Stimulated activated CD4-positive, alpha-beta T cell treated with anti-CD3 and anti-CD28 coated beads, Interleukin-12 subunit alpha, Interleukin-12 subunit beta, amount 100 ng/mL, for 48 hours (primary cell): ENCODE results near the gene SELP.

Source experiments
- DNase-seq, 3 donors: peaks; one replicate each; pipeline ENCODE4 v3.0.0-alpha.2; 2020; ENCODE audit warnings: low read depth in 2 of 3, low spot score in 1 of 3

Gene SELP

GRCh38 chr1:169623132-169623926, 6.6 kb downstream of the SELP start:
- DNase-seq = no peak

GRCh38 chr1:169620565-169620964, 9.4 kb downstream of the SELP start:
- no peak for DNase-seq

GRCh38 chr1:169618367-169618766, 11.6 kb downstream of the SELP start:
- DNase-seq = no peak

DNA sequence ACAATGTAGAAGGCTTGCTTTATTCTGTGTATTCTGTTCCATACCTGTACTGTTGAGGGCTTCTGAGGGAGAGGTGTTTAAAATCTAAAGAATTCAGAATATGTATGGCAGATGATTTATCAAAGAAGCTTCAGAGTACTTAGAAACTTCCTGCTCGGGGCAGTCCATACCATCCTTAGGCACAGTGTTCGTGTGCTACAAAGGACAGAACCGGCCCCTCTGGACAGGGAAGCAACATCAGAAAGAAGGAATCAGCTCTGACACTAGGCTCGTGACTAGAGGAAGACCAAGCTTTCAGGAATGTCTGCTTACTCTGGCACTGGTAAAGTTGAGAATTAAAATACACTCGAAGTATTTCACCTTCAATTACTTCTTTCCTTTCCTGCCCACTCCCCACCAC, 14.1 kb downstream of the SELP start:
- no peak for DNase-seq

DNA sequence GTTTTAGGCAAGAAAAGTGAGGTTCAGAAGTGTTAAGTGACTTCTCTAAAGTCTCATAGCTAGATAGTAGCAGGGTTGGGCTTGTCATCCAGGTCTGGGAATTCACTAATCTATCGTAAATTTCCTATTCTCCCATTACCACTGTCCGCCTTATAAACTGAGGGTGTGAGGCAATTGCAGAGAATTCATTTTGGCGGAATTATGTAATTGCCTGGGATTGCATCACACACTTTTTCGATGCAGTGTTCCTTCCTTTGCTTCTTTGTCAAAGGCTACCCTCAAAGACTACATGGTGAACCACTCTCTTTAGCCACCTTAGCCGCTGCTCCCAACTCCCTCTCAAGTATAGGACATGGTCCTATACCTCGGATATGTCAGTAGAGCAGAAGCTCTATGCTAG, 19.1 kb downstream of the SELP start:
- no peak for DNase-seq

DNA sequence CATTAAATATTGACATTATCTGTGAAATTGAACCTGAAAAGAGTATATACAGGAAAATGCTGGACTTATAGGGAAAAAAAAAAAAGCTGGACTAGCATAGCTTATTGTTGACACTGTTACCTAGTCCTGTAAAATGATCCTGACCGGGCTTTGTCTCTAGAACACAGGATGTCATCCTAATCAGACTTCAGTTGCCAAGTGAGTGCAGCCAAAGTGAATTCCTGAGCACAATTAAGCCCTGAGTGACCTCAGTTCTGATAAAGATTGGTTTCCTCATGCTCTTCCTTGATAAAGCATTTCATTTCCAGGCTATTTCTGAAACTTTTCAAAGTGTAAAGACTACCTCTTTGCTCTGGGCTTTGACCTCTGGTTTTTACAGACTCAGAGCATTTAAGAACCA, 19.8 kb downstream of the SELP start:
- DNase-seq = no peak

- no peak for DNase-seq
Measured at GRCh38 chr1:169608226-169608625, 21.7 kb downstream of the SELP start.

DNA sequence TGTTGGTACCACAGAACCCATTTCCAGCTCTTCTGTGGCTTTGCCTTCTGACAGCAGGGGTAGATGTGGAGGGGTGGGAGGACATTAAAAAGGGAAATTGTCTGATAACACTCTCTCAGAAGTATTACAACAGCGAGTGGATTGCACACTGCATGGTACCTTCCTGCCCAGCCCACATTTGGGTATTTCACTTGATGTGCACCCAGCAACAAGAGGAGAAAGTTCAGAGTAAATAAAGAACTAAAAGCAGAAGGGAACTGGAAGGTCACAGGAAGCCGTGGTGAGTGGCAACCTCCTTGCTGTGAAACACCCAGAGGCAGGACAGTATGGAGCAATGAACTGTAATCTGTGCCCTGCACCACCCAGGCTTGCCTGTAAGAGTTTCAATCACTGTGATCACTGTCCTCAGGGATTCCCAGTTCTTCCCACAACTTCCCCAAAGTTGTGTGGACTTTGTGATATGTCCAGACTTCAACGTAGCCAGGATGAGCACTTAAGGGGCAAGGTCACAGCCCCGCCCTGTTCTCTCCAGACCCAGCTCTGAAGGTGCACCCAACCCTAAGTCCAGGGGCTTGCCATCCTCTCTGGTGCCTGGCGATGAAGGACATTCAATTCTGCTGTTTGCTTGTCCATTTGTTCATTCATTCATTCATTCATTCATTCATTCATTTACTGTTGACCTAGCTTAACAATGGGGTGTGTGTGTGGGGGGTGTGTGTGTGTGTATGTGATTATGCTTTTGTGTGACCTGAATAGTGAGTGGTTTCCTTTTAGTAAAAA, 25.0 kb downstream of the SELP start:
- peak in 1 of 3 donors; percentile 30 for DNase-seq

- DNase-seq = no peak
Measured at GRCh38 chr1:169601096-169601881, 28.6 kb downstream of the SELP start.

GRCh38 chr1:169595764-169596711, 33.9 kb downstream of the SELP start:
- no peak for DNase-seq

- peak in 2 of 3 donors; percentile 15 to 56 for DNase-seq
Measured at GRCh38 chr1:169594391-169594790, 35.5 kb downstream of the SELP start.

DNA sequence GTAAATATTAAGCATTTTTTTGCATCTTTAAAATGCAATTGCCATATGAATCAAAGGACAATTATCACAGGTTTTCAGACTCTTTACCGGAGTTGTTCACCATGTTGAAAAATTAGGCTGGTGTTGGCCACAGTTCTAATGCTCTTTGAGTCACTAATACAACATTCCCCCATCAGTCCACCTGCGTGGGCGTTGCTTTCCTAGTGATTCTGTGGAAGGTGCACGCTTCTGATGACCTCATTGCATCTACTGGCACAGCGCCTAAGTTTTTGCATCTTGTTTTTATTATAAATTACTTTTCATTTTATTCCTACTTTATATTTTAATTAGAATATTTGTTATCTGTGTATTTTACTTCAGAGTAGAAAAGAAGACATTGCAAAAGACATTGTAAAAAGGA, 39.0 kb downstream of the SELP start:
- DNase-seq = no peak

DNA sequence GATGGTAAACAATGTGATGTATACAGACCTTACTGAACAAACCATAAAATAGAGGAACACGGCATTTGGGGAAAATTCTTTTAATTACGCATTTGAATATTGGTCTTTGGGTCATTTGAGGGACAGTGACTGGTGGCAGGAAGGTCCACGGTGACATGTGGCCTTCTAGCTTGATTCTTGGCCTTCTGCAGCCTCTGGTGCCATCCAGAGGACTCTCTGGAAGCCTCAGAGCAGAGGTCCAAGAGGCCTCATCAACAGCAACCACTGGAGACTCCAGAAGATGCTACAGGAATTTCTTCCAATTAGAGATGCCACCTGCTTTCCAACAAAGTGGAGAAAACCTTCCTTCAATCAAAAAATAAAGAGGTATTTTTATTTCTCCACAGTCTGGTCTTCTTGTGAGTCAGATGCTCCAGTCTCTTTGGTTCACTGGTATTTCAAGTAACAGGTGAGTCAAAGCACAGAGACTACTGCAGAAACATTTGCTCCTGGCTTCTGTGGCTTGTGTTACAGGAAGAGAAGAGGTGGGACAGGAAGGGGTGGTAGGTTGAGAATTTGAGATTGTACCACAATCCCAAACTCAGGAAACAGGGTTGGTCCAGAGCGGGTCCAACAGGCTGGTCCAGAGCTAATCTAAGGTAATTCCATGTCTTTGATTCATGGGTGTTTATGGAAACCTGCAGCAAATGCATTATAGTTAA, 41.0 kb downstream of the SELP start:
- DNase-seq = peak in 2 of 3 donors; percentile 18 to 53

DNA sequence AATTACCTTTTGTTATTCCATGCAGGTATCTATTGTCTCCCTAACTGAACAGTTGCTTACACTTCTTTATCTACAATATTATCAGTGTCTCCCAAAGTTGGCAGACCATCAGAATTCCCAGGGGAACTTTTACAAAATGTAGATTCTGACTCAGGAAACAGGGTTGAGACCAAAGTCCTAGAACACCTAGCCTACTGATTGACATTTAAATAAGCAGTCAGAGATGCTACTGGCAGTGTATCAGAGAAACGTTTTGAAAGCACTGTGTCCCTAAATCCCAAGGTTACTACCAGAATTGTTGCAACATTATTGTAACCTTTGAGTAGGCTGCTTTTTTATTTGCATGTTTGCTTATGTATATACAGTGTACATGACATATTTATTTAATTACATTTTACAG, 41.8 kb downstream of the SELP start:
- DNase-seq = no peak

DNA sequence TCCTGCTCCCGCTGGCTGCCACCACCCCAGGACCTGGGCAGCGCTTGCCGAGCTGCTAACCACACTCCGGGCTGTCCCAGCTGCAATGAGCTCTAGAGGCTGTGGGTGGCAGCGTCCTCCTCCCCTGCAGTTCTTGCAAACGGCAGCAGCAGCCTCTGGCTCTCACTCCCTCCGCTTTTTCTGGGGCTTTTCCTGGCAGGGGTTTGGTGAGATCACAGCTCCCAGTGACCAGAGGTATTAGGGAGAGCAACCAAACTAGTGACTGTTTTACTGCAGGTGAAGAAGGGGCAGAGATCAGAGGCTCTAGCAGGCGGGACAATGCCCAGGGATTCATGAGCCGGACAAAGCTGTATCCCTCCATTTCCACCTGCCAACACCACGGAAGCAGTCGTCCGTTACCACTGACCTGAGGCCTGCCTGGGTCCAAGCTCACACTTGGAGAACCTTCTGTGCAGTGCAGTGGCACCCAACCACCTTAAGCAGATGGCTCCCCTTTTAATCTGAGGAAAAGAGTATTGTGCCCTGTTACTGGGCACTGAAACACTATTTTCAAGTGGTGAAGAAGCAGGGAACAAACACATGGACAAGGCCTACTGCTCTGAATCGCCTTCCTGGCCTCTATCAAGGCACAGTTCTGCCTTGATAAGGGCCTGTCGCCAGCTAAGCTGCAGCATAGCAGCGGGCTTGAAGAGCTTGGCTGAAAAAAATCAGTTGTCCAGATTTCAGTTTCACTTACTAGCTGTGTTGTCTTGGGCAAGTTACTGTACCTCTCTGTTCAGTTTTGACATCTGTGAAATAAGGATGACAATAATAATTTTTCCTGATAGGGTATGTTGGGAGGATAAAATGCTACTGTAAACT, 43.3 kb downstream of the SELP start, which contains the start of gene F5:
Gene F5 (minus strand): TSS at position 87 of the 861 bp plus-strand sequence. CDS start 95 bp downstream, outside the sequence.
- DNase-seq = peak; percentile 67 to 79 (median 75)

DNA sequence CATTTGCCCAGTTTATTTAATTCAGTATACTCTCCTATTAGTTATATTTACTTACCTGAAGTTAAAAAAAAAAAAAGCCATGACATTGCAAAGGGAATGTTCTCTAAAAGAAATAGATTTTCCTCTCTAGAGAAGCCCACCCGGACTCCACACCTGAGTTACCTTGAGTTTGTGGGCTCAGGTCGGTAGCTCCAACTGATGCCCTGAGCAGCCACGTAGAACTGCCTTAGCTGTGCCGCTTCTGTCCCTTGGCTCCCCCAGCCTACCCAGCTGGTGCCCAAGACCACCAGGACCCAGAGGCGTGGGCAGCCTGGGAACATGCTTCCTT, 43.9 kb downstream of the SELP start:
- no peak for DNase-seq

DNA sequence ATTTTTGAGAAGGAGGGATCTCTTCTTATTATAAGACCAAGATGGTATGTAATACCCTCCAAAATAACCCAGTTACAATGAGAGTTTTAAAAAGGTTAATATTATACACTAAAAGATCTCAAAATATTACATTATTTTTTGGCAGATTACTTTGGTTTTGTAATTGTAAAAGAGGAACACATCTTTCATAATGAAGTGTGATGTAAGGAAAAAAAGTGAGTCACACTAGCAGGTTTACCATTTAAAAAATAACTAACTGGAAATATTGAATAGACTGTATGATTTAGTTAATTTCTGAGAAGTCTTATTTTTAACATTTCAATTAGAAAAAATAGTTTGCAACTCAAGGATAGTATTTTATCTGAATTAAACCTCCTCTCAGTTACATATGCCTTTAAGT, 44.7 kb downstream of the SELP start:
- DNase-seq = no peak

- peak in 1 of 3 donors; percentile 5 for DNase-seq
Measured at GRCh38 chr1:169584483-169585144, 45.3 kb downstream of the SELP start.
